Endothelial cell of coronary artery (primary cell): ENCODE data around the gene LPAR1. TPM values are rescaled to one million over a fixed set of nuclear protein-coding genes. Genes with fewer than 3 reads are reported as not detected.

Experiments
- total RNA-seq: library from RNA; depleted of rRNA; stranded (reverse); fragments of >200 nt; gene quantifications from 2 replicates; pipeline ENCODE4 v1.2.3, GENCODE V29; 2014

Gene LPAR1
- 0.09 and 3.3 TPM in 2 replicates for total RNA-seq

GRCh38 chr9:111038331-111039230, at the start of gene LPAR1:
Gene LPAR1 (minus strand): TSS chr9:111038470. CDS start chr9:110972117, 66,353 bp downstream.

